ENCODE data around the gene BMPR1B. TPM values are rescaled to one million over a fixed set of nuclear protein-coding genes. Genes with fewer than 3 reads are reported as not detected.
A peak's percentile ranks its signal among the peaks of the same experiment; 100 is the strongest.

The BMPR1B gene
- 10 to 100 TPM; 12.9 to 19.5 TPM for total RNA-seq

DNA sequence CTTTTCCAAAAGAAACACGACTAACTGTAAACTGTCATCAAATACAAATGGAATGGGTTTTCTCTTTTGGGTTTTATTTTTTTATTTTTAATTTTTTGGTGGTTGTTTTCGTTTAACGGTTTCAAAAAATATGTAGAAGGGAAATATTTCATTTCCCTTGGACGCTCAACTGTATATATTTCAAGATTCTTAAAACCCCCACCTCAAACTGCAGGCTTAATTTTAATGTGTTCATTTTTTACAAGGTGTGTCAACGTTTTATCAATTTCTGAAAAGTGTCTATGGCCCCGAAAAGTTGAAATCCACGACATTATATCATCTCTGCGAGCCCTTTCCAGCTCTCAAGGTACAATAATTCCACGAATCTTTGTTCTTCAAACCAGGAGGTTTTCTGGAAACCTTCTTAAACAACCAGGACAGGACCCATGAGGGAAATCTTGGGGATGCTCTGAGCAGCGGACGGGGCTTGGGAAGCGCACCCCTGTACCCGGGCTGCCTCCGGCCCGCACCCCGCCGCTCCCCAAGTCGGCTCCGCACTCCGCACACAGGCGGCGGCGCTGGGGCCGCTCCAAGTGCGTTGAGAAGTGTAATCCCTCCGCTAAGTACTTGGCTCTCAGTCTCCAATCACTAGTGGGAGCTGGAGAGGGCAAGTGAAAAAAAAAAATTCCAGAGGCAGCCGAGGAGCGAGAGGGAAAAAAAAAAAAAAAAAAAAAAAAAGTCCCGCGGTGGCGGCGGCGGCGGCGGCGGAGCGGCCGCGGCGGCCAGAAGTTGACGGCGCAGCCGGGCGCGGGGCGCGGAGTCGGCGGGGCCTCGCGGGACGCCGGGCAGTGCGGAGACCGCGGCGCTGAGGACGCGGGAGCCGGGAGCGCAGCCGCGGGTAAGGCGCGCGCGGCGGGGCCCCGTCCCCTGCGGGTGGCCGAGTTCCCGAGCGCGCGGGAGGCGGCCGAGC lies at the start of gene BMPR1B:
BMPR1B (plus strand) TSS at position 764 of the 949 bp plus-strand sequence. CDS start 346,470 bp downstream, outside the sequence.
- H3K36me3 ChIP-seq: no peaks in the 10 kb centered on the region
- TF ChIP-seq, protein P1, sequence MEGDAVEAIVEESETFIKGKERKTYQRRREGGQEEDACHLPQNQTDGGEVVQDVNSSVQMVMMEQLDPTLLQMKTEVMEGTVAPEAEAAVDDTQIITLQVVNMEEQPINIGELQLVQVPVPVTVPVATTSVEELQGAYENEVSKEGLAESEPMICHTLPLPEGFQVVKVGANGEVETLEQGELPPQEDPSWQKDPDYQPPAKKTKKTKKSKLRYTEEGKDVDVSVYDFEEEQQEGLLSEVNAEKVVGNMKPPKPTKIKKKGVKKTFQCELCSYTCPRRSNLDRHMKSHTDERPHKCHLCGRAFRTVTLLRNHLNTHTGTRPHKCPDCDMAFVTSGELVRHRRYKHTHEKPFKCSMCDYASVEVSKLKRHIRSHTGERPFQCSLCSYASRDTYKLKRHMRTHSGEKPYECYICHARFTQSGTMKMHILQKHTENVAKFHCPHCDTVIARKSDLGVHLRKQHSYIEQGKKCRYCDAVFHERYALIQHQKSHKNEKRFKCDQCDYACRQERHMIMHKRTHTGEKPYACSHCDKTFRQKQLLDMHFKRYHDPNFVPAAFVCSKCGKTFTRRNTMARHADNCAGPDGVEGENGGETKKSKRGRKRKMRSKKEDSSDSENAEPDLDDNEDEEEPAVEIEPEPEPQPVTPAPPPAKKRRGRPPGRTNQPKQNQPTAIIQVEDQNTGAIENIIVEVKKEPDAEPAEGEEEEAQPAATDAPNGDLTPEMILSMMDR (IDR thresholded peaks at IDR 0.05): no peak
- H3K27ac ChIP-seq: peak within 1 kb of the TSS; percentile 82
- ATAC-seq (ENCODE audit: insufficient number of reproducible peaks, low FRiP score, low read depth): peak; percentile 46
- DNase-seq (ENCODE audit: low spot score): no peak
- H3K9me3 ChIP-seq: no peaks in the 10 kb centered on the region
- H3K4me1 ChIP-seq (ENCODE audit: control insufficient read depth in 1 of 2, low read depth in 2 of 2): peaks cover 0 to 18% of the 10 kb centered on the region in 2 donors
- H3K27me3 ChIP-seq (replicated peaks; ENCODE audit: insufficient read depth): no peaks in the 10 kb centered on the region
- H3K4me3 ChIP-seq: peak within 1 kb of the TSS; percentile 85

DNA sequence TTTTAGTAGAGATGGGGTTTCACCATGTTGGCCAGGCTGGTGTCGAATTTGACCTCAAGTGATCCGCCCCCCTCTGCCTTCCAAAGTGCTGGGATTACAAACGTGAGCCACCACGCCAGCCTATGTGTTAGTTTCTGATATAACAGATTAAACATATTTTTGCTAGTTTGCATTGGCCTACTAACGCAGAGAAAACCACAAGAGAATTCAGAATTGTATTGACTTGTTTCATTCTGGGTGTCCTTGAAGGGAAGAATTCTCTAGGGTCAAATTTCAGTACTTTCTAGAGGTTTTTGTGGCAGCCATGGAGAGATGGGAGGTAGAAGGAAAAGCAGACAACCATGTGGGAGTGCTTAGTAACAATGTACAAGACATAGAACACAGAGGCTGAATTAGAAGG lies 46.1 kb upstream of the BMPR1B start:
- ATAC-seq (ENCODE audit: insufficient number of reproducible peaks, low FRiP score, low read depth): no peak
- H3K4me3 ChIP-seq: no peak overlapping the region
- DNase-seq (ENCODE audit: low spot score): no peak
- TF ChIP-seq, protein P1 (IDR thresholded peaks at IDR 0.05): no peak
- H3K27me3 ChIP-seq (replicated peaks; ENCODE audit: insufficient read depth): no peaks in the 10 kb centered on the region
- H3K9me3 ChIP-seq: no peaks in the 10 kb centered on the region
- H3K4me1 ChIP-seq (ENCODE audit: control insufficient read depth in 1 of 2, low read depth in 2 of 2): peaks cover 5 to 6% of the 10 kb centered on the region in 2 donors
- no peaks in the 10 kb centered on the region for H3K36me3 ChIP-seq
- H3K27ac ChIP-seq: peak overlapping the region in 1 of 2 donors; percentile 26

DNA sequence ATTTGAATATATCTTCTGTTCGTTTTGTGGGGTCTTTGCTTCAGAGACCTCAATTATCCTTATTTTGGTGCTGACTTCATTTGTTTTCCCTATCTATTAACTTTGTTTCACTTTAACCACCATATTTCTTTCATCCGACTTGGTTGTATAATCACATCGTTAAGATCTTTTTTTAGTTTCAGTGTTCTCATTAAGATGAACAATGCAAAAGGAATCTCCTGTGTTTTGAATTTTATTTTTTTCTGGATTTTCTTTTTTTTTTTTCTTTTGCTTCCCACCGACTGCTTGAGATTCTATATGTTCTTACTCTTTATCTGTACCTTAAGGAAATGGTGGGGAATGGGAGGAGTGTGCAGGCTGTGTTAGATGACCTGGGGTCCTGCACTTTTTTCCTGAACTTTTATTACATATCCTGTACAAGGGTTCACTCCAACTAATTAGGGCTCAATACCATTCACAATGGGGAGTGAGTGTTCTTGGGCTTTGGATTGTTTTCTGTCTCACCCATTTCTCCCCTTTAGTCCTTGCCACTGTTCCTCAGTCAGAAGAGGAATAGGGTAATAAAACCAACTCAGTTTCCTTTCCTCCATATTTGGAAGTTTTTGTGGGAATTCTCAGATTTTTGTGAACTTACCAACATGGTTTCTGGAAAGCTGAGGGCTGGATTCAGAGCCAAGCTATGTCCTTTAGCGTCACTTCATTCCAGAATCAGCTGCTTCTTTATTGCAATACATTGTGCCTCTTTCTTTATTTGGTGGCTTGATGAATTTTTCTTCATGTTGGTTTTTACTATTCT lies 43.2 kb upstream of the BMPR1B start:
- peak overlapping the region; percentile 40 for H3K4me3 ChIP-seq
- H3K9me3 ChIP-seq: no peaks in the 10 kb centered on the region
- no peaks in the 10 kb centered on the region for H3K27me3 ChIP-seq (replicated peaks; ENCODE audit: insufficient read depth)
- TF ChIP-seq, protein P1 (IDR thresholded peaks at IDR 0.05): no peak
- no peaks in the 10 kb centered on the region for H3K36me3 ChIP-seq
- DNase-seq (ENCODE audit: low spot score): no peak
- ATAC-seq (ENCODE audit: insufficient number of reproducible peaks, low FRiP score, low read depth): peak; percentile 75
- H3K4me1 ChIP-seq (ENCODE audit: control insufficient read depth in 1 of 2, low read depth in 2 of 2): peaks cover 5 to 6% of the 10 kb centered on the region in 2 donors
- H3K27ac ChIP-seq: peak overlapping the region; percentile 55 to 74

DNA sequence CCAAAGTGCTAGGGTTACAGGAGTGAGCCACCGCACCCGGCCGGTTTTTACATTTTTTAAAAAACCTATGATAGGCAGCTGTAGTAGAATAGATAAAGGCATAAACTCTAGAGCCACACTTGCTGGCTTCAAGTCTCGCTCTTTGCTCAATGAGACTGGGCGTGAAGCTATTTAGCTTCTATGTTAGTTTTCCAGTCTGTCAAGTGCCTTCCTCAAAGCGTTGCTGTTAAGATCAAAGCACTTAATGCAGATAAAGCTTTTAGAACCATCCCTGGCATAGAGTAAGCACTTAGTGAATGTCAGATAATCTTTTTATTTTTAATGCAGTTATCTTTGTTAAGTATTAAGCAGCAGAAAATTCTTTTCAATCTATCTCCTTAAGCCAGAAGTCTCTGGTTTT lies 42.0 kb upstream of the BMPR1B start:
- no peaks in the 10 kb centered on the region for H3K27me3 ChIP-seq (replicated peaks; ENCODE audit: insufficient read depth)
- TF ChIP-seq, protein P1 (IDR thresholded peaks at IDR 0.05): no peak
- H3K4me1 ChIP-seq (ENCODE audit: control insufficient read depth in 1 of 2, low read depth in 2 of 2): peaks cover 5 to 6% of the 10 kb centered on the region in 2 donors
- H3K36me3 ChIP-seq: no peaks in the 10 kb centered on the region
- no peak for ATAC-seq (ENCODE audit: insufficient number of reproducible peaks, low FRiP score, low read depth)
- H3K9me3 ChIP-seq: no peaks in the 10 kb centered on the region
- DNase-seq (ENCODE audit: low spot score): no peak
- no peak overlapping the region for H3K27ac ChIP-seq
- no peak overlapping the region for H3K4me3 ChIP-seq

DNA sequence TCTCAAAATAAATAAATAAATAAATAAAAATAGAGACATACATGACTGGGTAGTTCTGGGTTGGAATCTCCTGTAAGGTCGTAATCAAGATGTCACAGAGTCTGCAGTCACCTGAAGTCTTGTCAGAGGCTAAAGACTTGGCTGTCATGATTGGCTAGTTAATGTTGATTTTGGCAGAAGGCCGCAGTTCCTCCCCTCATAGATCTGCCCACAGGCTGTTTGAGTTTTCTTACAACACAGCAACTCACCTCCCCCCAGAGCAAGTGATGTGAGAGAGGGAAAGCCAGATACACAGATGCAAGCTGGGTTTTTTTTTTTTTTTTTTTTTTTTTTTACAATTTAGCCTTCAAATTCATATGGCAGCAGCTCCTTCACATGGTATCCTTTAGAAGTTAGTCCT lies 36.4 kb upstream of the BMPR1B start:
- H3K27ac ChIP-seq: no peak overlapping the region
- H3K36me3 ChIP-seq: no peaks in the 10 kb centered on the region
- TF ChIP-seq, protein P1 (IDR thresholded peaks at IDR 0.05): no peak
- H3K9me3 ChIP-seq: no peaks in the 10 kb centered on the region
- H3K4me3 ChIP-seq: no peak overlapping the region
- ATAC-seq (ENCODE audit: insufficient number of reproducible peaks, low FRiP score, low read depth): no peak
- DNase-seq (ENCODE audit: low spot score): no peak
- H3K27me3 ChIP-seq (replicated peaks; ENCODE audit: insufficient read depth): no peaks in the 10 kb centered on the region
- H3K4me1 ChIP-seq (ENCODE audit: control insufficient read depth in 1 of 2, low read depth in 2 of 2): no peaks in the 10 kb centered on the region
